GM12878 (cell line): ENCODE measurements around the gene FRMD8. TPM values are rescaled to one million over a fixed set of nuclear protein-coding genes. Genes with fewer than 3 reads are reported as not detected.

ENCODE experiments used
- CEBPB ChIP-seq, 2 experiments: fragments of 150-350 bp in 1 of 2; IDR thresholded peaks; 2 replicates each; pipeline ENCODE4 v1.6.1; 2012 to 2014; ENCODE audit warnings: low read depth in 2 of 2, low read length in 2 of 2, borderline replicate concordance in 1 of 2, inconsistent platforms in 1 of 2
- CTCF ChIP-seq, 3 experiments: IDR thresholded peaks in 2 of 3; conservative IDR thresholded peaks in 1 of 3; 2 replicates each; pipeline ENCODE4 v1.5.1; 2011; ENCODE audit warnings: low read depth in 3 of 3, low read length in 3 of 3, mild to moderate bottlenecking in 3 of 3, control low read depth in 2 of 3, moderate library complexity in 2 of 3, inconsistent platforms in 1 of 3, mixed read lengths in 1 of 3; ENCODE audit not compliant: control insufficient read depth in 2 of 3, insufficient read depth in 1 of 3; ENCODE audit errors: extremely low read depth in 1 of 3
- GABPA ChIP-seq: IDR thresholded peaks from 2 replicates; pipeline ENCODE4 v1.6.1; 2014; ENCODE audit warnings: antibody characterized with exemption, low read depth, mild to moderate bottlenecking, inconsistent platforms
- JUND ChIP-seq: IDR thresholded peaks from 2 replicates; pipeline ENCODE4 v1.6.1; 2012; ENCODE audit warnings: low read depth, mild to moderate bottlenecking, low read length, improper control_type of control experiment, moderate library complexity
- KDM1A ChIP-seq: fragments of 200-600 bp; sonication (generic); IDR thresholded peaks from 2 replicates; pipeline ENCODE4 v1.6.1; 2016; ENCODE audit warnings: borderline replicate concordance
- MAX ChIP-seq: IDR thresholded peaks from 2 replicates; pipeline ENCODE4 v1.6.1; 2012; ENCODE audit warnings: low read depth, low read length, improper control_type of control experiment
- MTA2 ChIP-seq: fragments of 450-650 bp; IDR thresholded peaks from 2 replicates; pipeline ENCODE4 v1.6.1; 2016; ENCODE audit warnings: low read depth, mild to moderate bottlenecking, moderate library complexity
- MTA3 ChIP-seq: IDR thresholded peaks from 2 replicates; pipeline ENCODE4 v1.6.1; 2012; ENCODE audit warnings: low read length, inconsistent platforms, borderline replicate concordance
- NRF1 ChIP-seq: conservative IDR thresholded peaks from 2 replicates; pipeline ENCODE4 v1.6.1; 2011; ENCODE audit warnings: mild to moderate bottlenecking, low read depth, low read length, improper control_type of control experiment
- POLR2A ChIP-seq: IDR thresholded peaks from 2 replicates; pipeline ENCODE4 v1.6.1; 2011; ENCODE audit warnings: low read depth, mild to moderate bottlenecking, low read length
- POLR2AphosphoS2 ChIP-seq: IDR thresholded peaks from 2 replicates; pipeline ENCODE4 v1.6.1; 2011; ENCODE audit warnings: low read depth, mild to moderate bottlenecking, low read length, improper control_type of control experiment, moderate library complexity
- POLR2AphosphoS5 ChIP-seq: IDR thresholded peaks from 2 replicates; pipeline ENCODE4 v1.6.1; 2011; ENCODE audit warnings: mild to moderate bottlenecking, low read length, inconsistent platforms
- POU2F2 ChIP-seq: IDR thresholded peaks from 3 replicates; pipeline ENCODE4 v1.6.1; 2011; ENCODE audit warnings: low read depth, mild to moderate bottlenecking, low read length, borderline replicate concordance
- RAD51 ChIP-seq: fragments of 450-650 bp; IDR thresholded peaks from 2 replicates; pipeline ENCODE4 v1.6.1; 2016; ENCODE audit warnings: moderate library complexity, mild to moderate bottlenecking, inconsistent platforms
- RFX5 ChIP-seq: IDR thresholded peaks from 2 replicates; pipeline ENCODE4 v1.6.1; 2011; ENCODE audit warnings: low read depth, low read length, improper control_type of control experiment
- SKIL ChIP-seq: fragments of 450-650 bp; IDR thresholded peaks from 2 replicates; pipeline ENCODE4 v1.6.1; 2017; ENCODE audit warnings: mild to moderate bottlenecking, low read depth, inconsistent platforms; ENCODE audit not compliant: poor library complexity, severe bottlenecking
- SPI1 ChIP-seq: IDR thresholded peaks from 2 replicates; pipeline ENCODE4 v1.6.1; 2011; ENCODE audit warnings: low read depth, mild to moderate bottlenecking, low read length, moderate library complexity, borderline replicate concordance; ENCODE audit not compliant: insufficient read depth
- TBL1XR1 ChIP-seq: IDR thresholded peaks from 2 replicates; pipeline ENCODE4 v1.6.1; 2012; ENCODE audit warnings: low read depth, low read length, improper control_type of control experiment
- USF1 ChIP-seq: IDR thresholded peaks from 2 replicates; pipeline ENCODE4 v1.6.1; 2011; ENCODE audit warnings: borderline replicate concordance, low read depth, mild to moderate bottlenecking, moderate library complexity, mixed read lengths, low read length; ENCODE audit not compliant: insufficient read depth; ENCODE audit errors: extremely low read length
- YY1 ChIP-seq: IDR thresholded peaks from 2 replicates; pipeline ENCODE4 v1.6.1; 2011; ENCODE audit warnings: low read depth, mild to moderate bottlenecking, low read length
- ZBTB11 ChIP-seq: fragments of 450-650 bp; formaldehyde crosslinking; IDR thresholded peaks from 2 replicates; pipeline ENCODE4 v1.5.0; 2022; ENCODE audit warnings: mild to moderate bottlenecking, missing genetic modification characterization
- polyA plus RNA-seq, 11 experiments: library from polyadenylated mRNA; depleted of rRNA in 4 of 11; unstranded in 6 of 11; stranded (reverse) in 5 of 11; fragments of >200 nt; fragmentation: Nextera tagmentation in 4 of 11; fragmentation: Illumina TruSeq in 1 of 11; extraction: Ambion mirVana in 4 of 11; extraction: Trizol in 1 of 11; gene quantifications; 1 replicate in 1 of 11; 2 replicates in 10 of 11; pipeline versions ENCODE4 v1.2.1 to v1.2.3, GENCODE V29; 2011 to 2016; ENCODE audit warnings: inconsistent platforms in 2 of 11, missing spikeins in 2 of 11, low read depth in 1 of 11
- total RNA-seq, 4 experiments: library from RNA; depleted of rRNA in 3 of 4; stranded (reverse); fragments of >200 nt in 3 of 4; fragmentation: Illumina TruSeq in 1 of 4; extraction: Trizol in 1 of 4; gene quantifications; 2 replicates each; pipeline versions ENCODE4 v1.2.1 to v1.2.3, GENCODE V29; 2013 to 2021

The FRMD8 gene
- total and polyA plus RNA-seq, 10 of the 15 experiments (the other 5 are each of a cell fraction or from before 2014, with no cell fraction given), result 8.3 to 69.4 (median 28.0) TPM

GRCh38 chr11:65424205-65425104 is 38.0 kb downstream of the FRMD8 start (continued):
- TF ChIP-seq NRF1, result no peak
- TF ChIP-seq SPI1, result no peak
- TF ChIP-seq RFX5, result no peak
- peak; percentile 73 for TF ChIP-seq POLR2AphosphoS2
- TF ChIP-seq MTA2, result no peak
- no peak; the same call in 1 of the 2 replicates for TF ChIP-seq MAX
- no peak; the same call in none of the 2 replicates for TF ChIP-seq TBL1XR1
- no peak for TF ChIP-seq CTCF (IDR thresholded peaks at IDR 0.05 in 2 of 3, conservative IDR thresholded peaks at IDR 0.05 in 1 of 3; ENCODE audit: control insufficient read depth in 2 of 3, extremely low read depth in 1 of 3, insufficient read depth in 1 of 3, low read depth in 3 of 3, low read length in 3 of 3)
- peak; percentile 78 for TF ChIP-seq POLR2A
- peak; percentile 67 for TF ChIP-seq POU2F2
- no peak for TF ChIP-seq JUND
- no peak for TF ChIP-seq SKIL
- no peak for TF ChIP-seq USF1
- TF ChIP-seq CEBPB (IDR thresholded peaks at IDR 0.05; ENCODE audit: borderline replicate concordance in 1 of 2, low read depth in 2 of 2, low read length in 2 of 2), result no peak
- TF ChIP-seq YY1, result no peak
- no peak for TF ChIP-seq MTA3
- no peak for TF ChIP-seq RAD51
- peak; percentile 77 for TF ChIP-seq POLR2AphosphoS5
- TF ChIP-seq KDM1A, result no peak
- TF ChIP-seq ZBTB11, result peak; percentile 27; the same call in 1 of the 2 replicates
- TF ChIP-seq GABPA, result no peak
